GM21360 (cell line): ENCODE results near the gene LRMDA.

Experiments used
- ATAC-seq: cut with Tn5 transposase; IDR thresholded peaks from one replicate; pipeline ENCODE4 v1.9.1; 2021; ENCODE audit warnings: mild to moderate bottlenecking, moderate library complexity; ENCODE audit not compliant: unreplicated experiment

Gene LRMDA

GRCh38 chr10:75935650-75936400 lies 504.4 kb downstream of the LRMDA start:
- ATAC-seq: no peak

GRCh38 chr10:75936841-75937240 lies 505.4 kb downstream of the LRMDA start:
- no peak for ATAC-seq

GRCh38 chr10:75937823-75938222 lies 506.4 kb downstream of the LRMDA start:
- no peak for ATAC-seq

GRCh38 chr10:75938380-75939122 lies 507.1 kb downstream of the LRMDA start:
- ATAC-seq: no peak

- ATAC-seq: no peak
Measured at GRCh38 chr10:75939541-75939940, 508.1 kb downstream of the LRMDA start.

GRCh38 chr10:75940742-75941141 lies 509.3 kb downstream of the LRMDA start:
- no peak for ATAC-seq

GRCh38 chr10:75941223-75941801 lies 509.9 kb downstream of the LRMDA start:
- ATAC-seq: no peak

- ATAC-seq: no peak
Measured at GRCh38 chr10:75944061-75944460, 512.6 kb downstream of the LRMDA start.

- ATAC-seq: no peak
Measured at GRCh38 chr10:75948583-75948982, 517.2 kb downstream of the LRMDA start.

GRCh38 chr10:75950307-75950706 lies 518.9 kb downstream of the LRMDA start:
- no peak for ATAC-seq

GRCh38 chr10:75950997-75951589 lies 519.7 kb downstream of the LRMDA start:
- no peak for ATAC-seq

- no peak for ATAC-seq
Measured at GRCh38 chr10:75951627-75952026, 520.2 kb downstream of the LRMDA start.

- ATAC-seq: no peak
Measured at GRCh38 chr10:75952093-75952492, 520.7 kb downstream of the LRMDA start.

GRCh38 chr10:75954486-75954885 lies 523.1 kb downstream of the LRMDA start:
- ATAC-seq: no peak

- ATAC-seq: no peak
Measured at GRCh38 chr10:75955973-75956502, 524.6 kb downstream of the LRMDA start.

GRCh38 chr10:75956624-75957023 lies 525.2 kb downstream of the LRMDA start:
- no peak for ATAC-seq

GRCh38 chr10:75957314-75958120 lies 526.1 kb downstream of the LRMDA start:
- no peak for ATAC-seq

GRCh38 chr10:75959209-75959608 lies 527.8 kb downstream of the LRMDA start:
- no peak for ATAC-seq

- no peak for ATAC-seq
Measured at GRCh38 chr10:75959912-75960311, 528.5 kb downstream of the LRMDA start.

GRCh38 chr10:75962395-75963061 lies 531.1 kb downstream of the LRMDA start:
- ATAC-seq: no peak
